Pancreas (tissue), 10 donors: ENCODE measurements around the gene CLOCK. TPM values are rescaled to one million over a fixed set of nuclear protein-coding genes. Genes with fewer than 3 reads are reported as not detected.

Experiments used
- ATAC-seq, 4 donors: fragments of 200-7000 bp; cut with Tn5 transposase; one replicate each; pipeline versions ENCODE4 v1.8.0 to v1.9.1; 2020; ENCODE audit warnings: mild to moderate bottlenecking in 4 of 4, moderate library complexity in 4 of 4
- DNase-seq, 6 donors: peaks; one replicate each; pipeline ENCODE4 v3.0.0-alpha.2; 2020
- FAIRE-seq: peaks from 2 replicates; lab custom pipeline; 2012; peaks lifted over from hg19 to GRCh38; lab: Jason Lieb, UNC
- H3K27ac ChIP-seq, 4 donors: fragments of 200-600 bp; sonication (generic); 1 replicate in 3 of 4; 2 replicates in 1 of 4; pipeline versions ENCODE4 v1.5.0 to v1.8.0; 2020
- H3K27me3 ChIP-seq, 4 donors: fragments of 200-600 bp; one replicate each; pipeline ENCODE4 v1.8.0; 2021
- H3K36me3 ChIP-seq, 3 donors: fragments of 200-600 bp; sonication (generic) in 1 of 3; one replicate each; pipeline versions ENCODE4 v1.5.0 to v1.8.0; 2020 to 2021
- H3K4me1 ChIP-seq, 3 donors: fragments of 200-600 bp; one replicate each; pipeline ENCODE4 v1.8.0; 2021
- H3K4me3 ChIP-seq, 4 donors: fragments of 200-600 bp; sonication (generic) in 2 of 4; one replicate each; pipeline versions ENCODE4 v1.5.0 to v1.8.0; 2020 to 2021
- H3K9me3 ChIP-seq, 4 donors: fragments of 200-600 bp; one replicate each; pipeline ENCODE4 v1.8.0; 2021
- WGBS, 2 donors: extraction: QIAGEN DNeasy Blood & Tissue Kit; methylation state at CpG; one replicate each; pipeline ENCODE4 v1.1.7; 2013; 5-methylcytosine and 5-hydroxymethylcytosine counted together
- intact Hi-C, 3 donors: fragments of 100-400 bp; cut with DNase I; formaldehyde crosslinking; loops; one replicate each; pipeline versions ENCODE4 v1.11.1 to v1.14.2; 2022
- polyA plus RNA-seq, 2 donors: library from polyadenylated mRNA; stranded (reverse); fragments of 200-250 nt; gene quantifications; one replicate each; pipeline ENCODE4 v1.2.3, GENCODE V29; 2013
- total RNA-seq, 6 donors: library from RNA; stranded (reverse); fragmentation: NEBNext Ultra II Directional in 4 of 6; extraction: Animal tissue kit (Norgen Biotek cat#: 25700) in 4 of 6; gene quantifications; one replicate each; pipeline versions ENCODE4 v1.2.1 to v1.2.4, GENCODE V29; 2021 to 2023
- TF ChIP-seq, protein P1 (sequence below), 4 donors: fragments of 200-600 bp; sonication (generic) in 3 of 4; IDR thresholded peaks; one replicate each; pipeline versions ENCODE4 v1.5.0 to v1.8.0; 2021; ENCODE audit warnings: antibody characterized with exemption in 4 of 4
- donor health status: healthy with polysubstance abuse.
- donor health status: DM: no; HTN: no; CAD: no; lungs with moderate emphysema.
- donor health status: DM: no; HTN: no; CAD: no.
- donor health status: control.
- donor health status: control.
- donor health status: Bipolar disorder and iron deficiency.
- donor health status: DM: yes; HTN: yes; CAD: no.
- donor health status: DM: no; HTN: no; CAD: no.
- donor health status: DM: no; HTN: no; CAD: no.
- donor health status: DM: yes; HTN: yes; CAD: no.

Gene CLOCK
- total and polyA plus RNA-seq, 8 donors, result 2.9 to 14.1 (median 10.8) TPM

DNA sequence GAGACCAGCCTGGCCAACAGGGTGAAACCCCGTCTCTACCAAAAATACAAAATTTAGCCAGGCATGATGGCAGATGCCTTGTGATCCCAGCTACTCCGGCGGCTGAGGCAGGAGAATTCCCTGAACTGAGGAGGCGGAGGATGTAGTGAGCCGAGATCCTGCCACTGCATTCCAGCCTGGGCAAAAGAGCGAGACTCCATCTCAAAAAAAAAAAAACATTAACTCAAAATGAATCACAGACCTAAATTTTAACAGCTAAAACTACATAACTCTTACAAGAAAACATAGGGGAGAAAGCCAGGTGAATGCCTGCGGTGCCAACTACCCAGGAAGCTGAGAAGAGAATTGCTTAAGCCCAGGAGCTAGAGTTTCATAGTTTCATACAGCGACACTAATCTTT, 96.1 kb downstream of the CLOCK start:
- DNase-seq, result no peak
- WGBS, 2 donors, result 92 to 97% methylated on average over 8 of the region's 8 CpGs
- TF ChIP-seq, protein P1, sequence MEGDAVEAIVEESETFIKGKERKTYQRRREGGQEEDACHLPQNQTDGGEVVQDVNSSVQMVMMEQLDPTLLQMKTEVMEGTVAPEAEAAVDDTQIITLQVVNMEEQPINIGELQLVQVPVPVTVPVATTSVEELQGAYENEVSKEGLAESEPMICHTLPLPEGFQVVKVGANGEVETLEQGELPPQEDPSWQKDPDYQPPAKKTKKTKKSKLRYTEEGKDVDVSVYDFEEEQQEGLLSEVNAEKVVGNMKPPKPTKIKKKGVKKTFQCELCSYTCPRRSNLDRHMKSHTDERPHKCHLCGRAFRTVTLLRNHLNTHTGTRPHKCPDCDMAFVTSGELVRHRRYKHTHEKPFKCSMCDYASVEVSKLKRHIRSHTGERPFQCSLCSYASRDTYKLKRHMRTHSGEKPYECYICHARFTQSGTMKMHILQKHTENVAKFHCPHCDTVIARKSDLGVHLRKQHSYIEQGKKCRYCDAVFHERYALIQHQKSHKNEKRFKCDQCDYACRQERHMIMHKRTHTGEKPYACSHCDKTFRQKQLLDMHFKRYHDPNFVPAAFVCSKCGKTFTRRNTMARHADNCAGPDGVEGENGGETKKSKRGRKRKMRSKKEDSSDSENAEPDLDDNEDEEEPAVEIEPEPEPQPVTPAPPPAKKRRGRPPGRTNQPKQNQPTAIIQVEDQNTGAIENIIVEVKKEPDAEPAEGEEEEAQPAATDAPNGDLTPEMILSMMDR (IDR thresholded peaks at IDR 0.05), result no peak
- no peak overlapping the region for H3K27ac ChIP-seq
- H3K9me3 ChIP-seq, result no peaks in the 10 kb centered on the region
- intact Hi-C loops, result no loop called here
- FAIRE-seq, result no peak
- no peaks in the 10 kb centered on the region for H3K27me3 ChIP-seq
- ATAC-seq, result no peak
- H3K4me1 ChIP-seq, result no peaks in the 10 kb centered on the region
- no peak overlapping the region for H3K4me3 ChIP-seq
- peaks cover 0 to 13% (median 6%) of the 10 kb centered on the region in 3 donors for H3K36me3 ChIP-seq

DNA sequence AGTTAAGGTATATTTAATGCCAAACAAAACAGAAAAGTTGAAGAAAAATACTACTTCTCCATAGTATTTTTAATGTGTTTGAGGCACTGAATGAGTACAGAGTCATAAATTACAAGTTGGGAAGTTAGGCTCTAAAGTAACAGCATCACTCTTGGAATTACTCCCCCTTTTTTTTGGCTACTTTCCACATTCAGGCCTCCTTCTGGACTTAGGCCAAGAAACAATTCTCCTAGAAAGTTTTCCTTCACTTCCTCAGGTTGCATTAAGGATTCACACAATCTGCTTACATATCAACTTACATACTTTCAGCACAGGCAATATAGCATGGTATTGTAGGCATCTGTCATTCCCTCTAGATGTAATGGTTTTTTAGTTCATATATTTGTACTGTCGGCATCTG, 98.9 kb downstream of the CLOCK start:
- ATAC-seq (no peak), FAIRE-seq (no peak), DNase-seq (no peak)
- Histone ChIP-seq H3K36me3 (peaks cover 0 to 13% (median 11%) of the 10 kb centered on the region in 3 donors), H3K27ac (no peak overlapping the region), H3K27me3 (no peaks in the 10 kb centered on the region), H3K4me3 (no peak overlapping the region), H3K9me3 (no peaks in the 10 kb centered on the region), H3K4me1 (no peaks in the 10 kb centered on the region)
- TF ChIP-seq, protein P1 (IDR thresholded peaks at IDR 0.05), result no peak
- intact Hi-C loops, result no loop called here
- WGBS, 2 donors, result 77 to 91% methylated on average over 1 of the region's 1 CpG

DNA sequence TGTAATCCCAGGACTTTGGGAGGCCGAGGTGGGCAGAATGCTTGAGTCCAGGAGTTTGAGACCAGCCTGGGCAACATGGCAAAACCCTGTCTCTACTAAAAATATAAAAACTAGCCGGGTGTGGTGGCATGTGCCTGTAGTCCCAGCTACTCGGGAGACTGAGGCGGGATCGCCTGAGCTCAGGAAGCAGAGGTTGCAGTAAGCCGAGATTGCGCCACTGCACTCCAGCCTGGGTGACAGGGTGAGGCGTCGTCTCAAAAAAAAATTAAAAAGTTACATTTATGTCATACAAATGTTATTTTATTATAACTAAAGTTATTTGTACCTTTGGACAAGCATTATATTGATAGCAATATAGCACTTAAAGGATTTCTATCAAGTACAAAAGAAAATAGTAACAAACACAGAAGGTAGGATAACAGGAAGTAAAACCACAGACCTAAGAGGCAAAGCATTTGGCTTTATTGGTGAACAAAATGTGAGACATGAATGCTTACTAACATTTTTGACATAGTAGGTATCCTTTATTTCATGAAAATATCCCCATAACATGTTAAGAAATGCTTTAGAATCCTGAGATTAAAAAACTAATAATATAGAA, 99.5 kb downstream of the CLOCK start:
- H3K4me1 ChIP-seq, result no peaks in the 10 kb centered on the region
- H3K4me3 ChIP-seq, result no peak overlapping the region
- H3K36me3 ChIP-seq, result peaks cover 0 to 16% (median 11%) of the 10 kb centered on the region in 3 donors
- no peaks in the 10 kb centered on the region for H3K9me3 ChIP-seq
- TF ChIP-seq, protein P1 (IDR thresholded peaks at IDR 0.05), result no peak
- H3K27me3 ChIP-seq, result no peaks in the 10 kb centered on the region
- DNase-seq (no peak), ATAC-seq (no peak), FAIRE-seq (no peak)
- WGBS, 2 donors, result 93 to 97% methylated on average over 9 of the region's 9 CpGs
- intact Hi-C loops, result no loop called here
- no peak overlapping the region for H3K27ac ChIP-seq

GRCh38 chr4:55446578-55446922, 100.2 kb downstream of the CLOCK start:
- Histone ChIP-seq H3K36me3 (peaks cover 0 to 17% (median 11%) of the 10 kb centered on the region in 3 donors), H3K9me3 (no peaks in the 10 kb centered on the region), H3K27me3 (no peaks in the 10 kb centered on the region), H3K4me1 (no peaks in the 10 kb centered on the region), H3K27ac (no peak overlapping the region), H3K4me3 (no peak overlapping the region)
- intact Hi-C loops, result no loop called here
- 72 to 96% methylated on average over 1 of the region's 1 CpG for WGBS, 2 donors
- ATAC-seq, result no peak
- TF ChIP-seq, protein P1 (IDR thresholded peaks at IDR 0.05), result no peak
- DNase-seq, result no peak
- peak; percentile 75 for FAIRE-seq

DNA sequence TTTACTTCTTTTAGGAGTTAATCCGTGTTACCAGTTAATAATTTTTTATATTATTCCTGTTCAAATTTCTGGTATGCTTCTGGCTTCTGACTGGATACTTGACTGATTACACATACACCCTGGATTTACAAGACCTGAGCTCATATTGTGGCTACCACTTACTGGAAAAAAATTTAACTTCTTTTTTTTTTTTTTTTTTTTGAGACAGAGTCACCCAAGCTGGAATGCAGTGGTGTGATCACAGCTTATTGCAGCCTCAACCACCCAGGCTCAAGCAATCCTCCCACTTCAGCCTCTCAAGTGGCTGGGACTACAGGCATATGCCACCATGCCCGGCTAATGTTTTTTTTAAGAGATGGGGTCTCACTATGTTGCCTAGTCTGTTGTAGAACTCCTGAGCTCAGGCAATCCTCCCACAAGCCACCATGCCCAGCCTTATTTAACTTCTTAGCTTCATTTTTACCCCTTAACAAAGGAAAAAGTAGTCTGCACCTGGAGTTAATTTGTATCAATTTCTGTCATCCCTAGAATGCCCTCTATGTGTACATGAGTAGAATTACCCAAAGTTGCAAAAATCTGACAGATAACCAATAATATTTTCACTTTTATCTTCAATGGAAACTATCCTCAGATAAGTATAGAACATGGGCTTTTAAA, 100.7 kb downstream of the CLOCK start:
- TF ChIP-seq, protein P1 (IDR thresholded peaks at IDR 0.05), result no peak
- H3K4me1 ChIP-seq, result no peaks in the 10 kb centered on the region
- no peak overlapping the region for H3K27ac ChIP-seq
- DNase-seq (no peak), ATAC-seq (peak in 1 of 4 donors; percentile 29), FAIRE-seq (no peak)
- intact Hi-C loops, result no loop called here
- 90 to 96% methylated on average over 2 of the region's 2 CpGs for WGBS, 2 donors
- no peaks in the 10 kb centered on the region for H3K27me3 ChIP-seq
- H3K4me3 ChIP-seq, result no peak overlapping the region
- peaks cover 0 to 22% (median 11%) of the 10 kb centered on the region in 3 donors for H3K36me3 ChIP-seq
- H3K9me3 ChIP-seq, result no peaks in the 10 kb centered on the region
